Stimulated activated naive CD4-positive, alpha-beta T cell treated with Interleukin-2 at 50 U/mL for 16 hours (primary cell): ENCODE data around the gene RABL2B.

Source experiments
- DNase-seq: peaks from one replicate; lab custom pipeline; 2025; lab: John Stamatoyannopoulos, UW

The RABL2B gene

DNA sequence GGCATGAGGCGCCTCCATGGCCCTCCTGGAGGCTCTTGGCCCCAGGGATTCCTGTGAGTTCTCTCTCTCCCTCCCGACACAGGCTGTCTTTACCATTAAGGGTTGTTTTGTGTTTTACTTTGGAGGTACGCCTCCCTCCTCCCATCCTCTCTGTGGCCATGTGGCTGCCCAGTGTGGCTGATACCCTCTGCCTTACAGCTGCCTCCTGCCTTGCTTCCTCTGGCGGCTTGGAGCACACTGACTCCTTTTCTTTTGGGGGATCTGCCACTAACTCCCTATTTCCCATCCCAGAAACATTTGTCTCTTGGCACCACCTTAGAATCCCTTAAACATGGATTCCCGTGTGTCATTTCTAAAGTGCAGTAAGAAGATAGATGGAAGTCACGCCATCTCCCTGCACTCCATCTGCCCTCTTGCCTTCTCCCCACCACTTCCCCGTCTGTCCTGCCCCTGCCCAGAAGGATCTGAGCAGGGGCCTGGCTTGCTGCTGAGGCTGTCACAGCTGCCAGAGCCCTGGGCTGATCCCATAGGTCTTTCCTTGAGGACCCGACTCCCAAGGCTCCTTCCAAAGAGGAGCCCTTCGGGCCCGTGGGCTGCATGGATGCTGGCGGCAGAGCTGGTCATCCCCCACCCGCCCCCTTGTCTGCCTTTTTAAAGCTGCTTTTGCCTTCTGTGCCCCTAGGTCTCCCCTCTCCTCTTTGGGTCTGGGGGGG is 60.6 kb downstream of the RABL2B start:
- DNase-seq: no peak

DNA sequence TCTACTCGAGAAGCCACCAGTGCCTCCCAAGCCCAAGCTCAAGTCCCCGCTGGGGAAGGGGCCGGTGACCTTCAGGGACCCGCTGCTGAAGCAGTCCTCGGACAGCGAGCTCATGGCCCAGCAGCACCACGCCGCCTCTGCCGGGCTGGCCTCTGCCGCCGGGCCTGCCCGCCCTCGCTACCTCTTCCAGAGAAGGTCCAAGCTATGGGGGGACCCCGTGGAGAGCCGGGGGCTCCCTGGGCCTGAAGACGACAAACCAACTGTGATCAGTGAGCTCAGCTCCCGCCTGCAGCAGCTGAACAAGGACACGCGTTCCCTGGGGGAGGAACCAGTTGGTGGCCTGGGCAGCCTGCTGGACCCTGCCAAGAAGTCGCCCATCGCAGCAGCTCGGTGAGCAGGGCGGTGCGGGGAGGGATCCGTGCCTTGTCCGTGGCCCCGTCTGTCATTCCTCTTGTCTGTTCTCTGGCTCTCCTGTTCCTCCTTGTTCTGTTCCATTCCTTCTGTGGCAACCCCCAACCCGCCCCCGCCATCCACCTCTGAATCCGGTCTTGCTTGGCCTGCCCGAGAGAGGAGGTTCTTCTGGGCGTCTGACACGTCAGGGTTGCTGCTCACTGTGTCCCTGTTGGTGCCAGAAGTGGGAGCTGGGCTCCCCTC is 61.3 kb downstream of the RABL2B start:
- DNase-seq: no peak

DNA sequence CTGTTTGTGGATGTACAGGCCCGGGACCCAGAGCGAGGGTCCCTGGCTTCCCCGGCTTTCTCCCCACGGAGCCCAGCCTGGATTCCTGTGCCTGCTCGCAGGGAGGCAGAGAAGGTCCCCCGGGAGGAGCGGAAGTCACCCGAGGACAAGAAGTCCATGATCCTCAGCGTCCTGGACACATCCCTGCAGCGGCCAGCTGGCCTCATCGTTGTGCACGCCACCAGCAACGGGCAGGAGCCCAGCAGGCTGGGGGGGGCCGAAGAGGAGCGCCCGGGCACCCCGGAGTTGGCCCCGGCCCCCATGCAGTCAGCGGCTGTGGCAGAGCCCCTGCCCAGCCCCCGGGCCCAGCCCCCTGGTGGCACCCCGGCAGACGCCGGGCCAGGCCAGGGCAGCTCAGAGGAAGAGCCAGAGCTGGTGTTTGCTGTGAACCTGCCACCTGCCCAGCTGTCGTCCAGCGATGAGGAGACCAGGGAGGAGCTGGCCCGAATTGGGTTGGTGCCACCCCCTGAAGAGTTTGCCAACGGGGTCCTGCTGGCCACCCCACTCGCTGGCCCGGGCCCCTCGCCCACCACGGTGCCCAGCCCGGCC is 62.1 kb downstream of the RABL2B start:
- DNase-seq: no peak

DNA sequence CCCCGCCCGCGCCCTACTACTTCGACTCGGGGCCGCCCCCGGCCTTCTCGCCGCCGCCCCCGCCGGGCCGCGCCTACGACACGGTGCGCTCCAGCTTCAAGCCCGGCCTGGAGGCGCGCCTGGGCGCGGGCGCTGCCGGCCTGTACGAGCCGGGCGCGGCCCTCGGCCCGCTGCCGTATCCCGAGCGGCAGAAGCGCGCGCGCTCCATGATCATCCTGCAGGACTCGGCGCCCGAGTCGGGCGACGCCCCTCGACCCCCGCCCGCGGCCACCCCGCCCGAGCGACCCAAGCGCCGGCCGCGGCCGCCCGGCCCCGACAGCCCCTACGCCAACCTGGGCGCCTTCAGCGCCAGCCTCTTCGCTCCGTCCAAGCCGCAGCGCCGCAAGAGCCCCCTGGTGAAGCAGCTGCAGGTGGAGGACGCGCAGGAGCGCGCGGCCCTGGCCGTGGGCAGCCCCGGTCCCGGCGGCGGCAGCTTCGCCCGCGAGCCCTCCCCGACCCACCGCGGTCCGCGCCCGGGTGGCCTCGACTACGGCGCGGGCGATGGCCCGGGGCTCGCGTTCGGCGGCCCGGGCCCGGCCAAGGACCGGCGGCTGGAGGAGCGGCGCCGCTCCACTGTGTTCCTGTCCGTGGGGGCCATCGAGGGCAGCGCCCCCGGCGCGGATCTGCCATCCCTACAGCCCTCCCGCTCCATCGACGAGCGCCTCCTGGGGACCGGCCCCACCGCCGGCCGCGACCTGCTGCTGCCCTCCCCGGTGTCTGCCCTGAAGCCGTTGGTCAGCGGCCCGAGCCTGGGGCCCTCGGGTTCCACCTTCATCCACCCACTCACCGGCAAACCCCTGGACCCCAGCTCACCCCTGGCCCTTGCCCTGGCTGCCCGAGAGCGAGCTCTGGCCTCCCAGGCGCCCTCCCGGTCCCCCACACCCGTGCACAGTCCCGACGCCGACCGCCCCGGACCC is 62.9 kb downstream of the RABL2B start:
- no peak for DNase-seq

GRCh38 chr22:50719814-50720300 is 63.6 kb downstream of the RABL2B start:
- no peak for DNase-seq

DNA sequence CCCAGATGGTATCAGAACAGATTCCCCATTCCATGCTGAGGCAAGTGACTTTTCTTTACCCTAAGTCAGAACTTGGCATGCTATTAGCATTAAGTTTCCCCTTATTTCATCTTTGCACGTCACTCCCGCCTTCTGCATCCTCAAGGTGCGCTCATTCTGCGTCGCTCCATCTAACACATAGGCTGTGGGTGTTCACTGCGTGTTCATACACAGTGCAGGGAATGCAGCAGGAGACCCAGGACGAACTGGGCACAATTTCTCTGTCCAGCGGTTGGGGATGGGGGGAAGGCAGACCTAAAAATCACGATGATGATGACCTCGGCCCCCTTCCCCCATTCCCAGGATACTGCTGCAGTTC is 65.1 kb downstream of the RABL2B start:
- no peak for DNase-seq

DNA sequence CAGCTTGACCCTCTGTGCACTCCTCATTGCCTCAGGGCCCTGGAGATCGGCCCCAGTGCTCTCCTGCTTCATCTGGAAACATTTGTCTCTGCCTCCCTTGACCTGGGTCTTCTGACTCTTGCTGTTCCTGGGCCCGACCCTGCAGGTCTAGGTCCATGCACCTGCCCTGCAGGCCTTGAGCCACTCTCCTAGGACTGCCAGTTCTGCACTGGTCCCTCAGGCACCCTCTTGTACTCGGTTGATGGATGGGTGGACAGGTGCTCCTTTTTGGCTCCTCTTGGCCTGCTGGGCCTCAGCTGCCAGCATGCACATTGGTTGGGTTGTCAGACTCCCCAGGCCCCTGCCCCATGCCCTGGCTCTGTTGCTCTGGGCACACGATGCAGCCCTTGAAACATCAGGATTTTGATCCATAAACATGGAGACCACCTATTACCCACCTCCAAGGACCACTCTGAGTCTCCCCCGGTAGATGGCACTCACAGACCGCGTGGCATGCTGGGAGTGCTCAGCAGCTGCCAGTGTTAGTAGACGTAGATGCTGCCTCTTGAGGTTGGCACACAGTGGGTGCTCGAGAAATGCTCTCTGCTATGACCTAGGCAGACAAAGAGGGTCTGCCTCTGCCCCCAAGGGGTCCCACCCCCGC is 65.6 kb downstream of the RABL2B start:
- no peak for DNase-seq
